ENCODE results near the gene AKAP9.
"Not testable (repeated sequence)": the region's sequence is repeated elsewhere in the genome, so short reads cannot be mapped to it uniquely, and the experiment has no call there.

Gene AKAP9

DNA sequence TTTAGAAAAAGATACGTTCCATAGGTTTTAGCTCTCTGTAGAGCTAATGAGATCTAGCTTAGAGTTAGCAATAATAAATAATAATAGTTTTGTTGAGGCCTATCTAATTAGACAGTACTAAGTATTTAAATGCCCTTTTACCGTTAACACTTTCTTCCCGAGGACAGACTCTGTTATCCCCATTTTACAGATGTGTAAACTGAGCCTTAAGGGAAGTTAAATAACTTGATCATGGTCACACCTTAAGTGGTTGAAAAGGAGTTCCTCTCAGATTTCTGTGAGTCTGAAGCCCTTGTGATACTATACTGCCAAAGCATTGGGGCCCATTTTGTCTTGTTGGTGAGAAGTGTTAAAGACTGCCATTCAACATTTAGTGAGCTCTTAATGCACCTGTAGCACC, 132.0 kb downstream of the AKAP9 start:
- DNase-seq, result no peak

- no peak for DNase-seq
Measured at GRCh38 chr7:92075455-92076158, 134.9 kb downstream of the AKAP9 start.

GRCh38 chr7:92076509-92076908, 135.8 kb downstream of the AKAP9 start:
- no peak for DNase-seq

DNA sequence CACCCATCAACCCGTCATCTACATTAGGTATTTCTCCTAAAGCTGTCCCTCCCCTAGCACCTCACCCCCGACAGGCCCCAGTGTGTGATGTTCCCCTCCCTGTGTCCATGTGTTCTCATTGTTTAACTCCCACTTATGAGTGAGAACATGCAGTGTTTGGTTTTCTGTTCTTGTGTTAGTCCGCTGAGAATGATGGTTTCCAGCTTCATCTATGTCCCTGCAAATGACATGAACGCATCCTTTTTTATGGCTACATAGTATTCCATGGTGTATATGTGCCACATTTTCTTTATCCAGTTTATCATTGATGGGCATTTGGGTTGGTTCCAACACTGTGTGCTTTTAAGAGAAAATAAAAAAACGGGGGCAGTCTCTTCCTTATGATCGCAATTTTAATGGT, 143.3 kb downstream of the AKAP9 start:
- not testable (repeated sequence) for DNase-seq

- DNase-seq, result no peak
Measured at GRCh38 chr7:92088266-92088665, 147.6 kb downstream of the AKAP9 start.

GRCh38 chr7:92092210-92092609, 151.5 kb downstream of the AKAP9 start:
- no peak for DNase-seq

- no peak for DNase-seq
Measured at GRCh38 chr7:92095380-92095779, 154.7 kb downstream of the AKAP9 start.

- no peak for DNase-seq
Measured at GRCh38 chr7:92100534-92100933, 159.9 kb downstream of the AKAP9 start.

GRCh38 chr7:92102862-92103261, 162.2 kb downstream of the AKAP9 start:
- not testable (repeated sequence) for DNase-seq

GRCh38 chr7:92108821-92109220, 168.2 kb downstream of the AKAP9 start:
- DNase-seq, result no peak

DNA sequence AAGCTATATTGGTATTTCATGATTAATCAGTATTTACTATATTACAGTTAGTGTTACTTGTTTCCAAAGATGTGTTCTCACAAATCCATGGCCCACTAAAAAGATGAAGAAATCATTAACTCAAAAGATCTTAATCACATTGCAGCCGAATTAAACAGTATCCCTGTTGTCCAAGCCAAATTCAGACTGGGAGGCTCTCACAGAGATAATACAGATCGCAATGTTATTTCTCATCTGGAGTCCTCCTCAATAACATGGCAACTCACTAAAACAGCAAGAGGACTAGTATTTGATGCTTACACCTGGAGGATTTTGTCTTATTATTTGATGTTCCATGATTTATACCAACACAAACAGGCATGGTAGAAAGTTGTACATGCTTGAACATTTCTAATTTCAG, 170.2 kb downstream of the AKAP9 start:
- no peak for DNase-seq

DNA sequence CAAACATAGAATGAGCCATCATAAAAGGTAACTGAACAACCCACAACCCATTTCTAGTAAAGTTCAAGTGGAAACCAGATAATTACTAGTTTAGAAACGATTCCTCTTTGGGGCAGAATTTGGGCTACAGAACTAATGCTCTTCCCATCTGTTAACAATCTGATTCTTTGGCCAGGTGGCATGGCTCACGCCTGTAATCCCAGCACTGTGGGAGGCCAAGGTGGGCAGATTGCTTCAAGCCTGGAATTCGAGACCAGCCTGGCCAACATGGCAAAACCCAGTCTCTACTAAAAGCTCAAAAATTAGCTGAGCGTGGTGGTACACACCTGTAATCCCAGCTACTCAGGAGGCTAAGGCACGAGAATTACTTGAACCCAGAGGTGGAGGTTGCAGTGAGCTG, 175.2 kb downstream of the AKAP9 start:
- no peak for DNase-seq

- no peak for DNase-seq
Measured at GRCh38 chr7:92116949-92117348, 176.3 kb downstream of the AKAP9 start.

DNA sequence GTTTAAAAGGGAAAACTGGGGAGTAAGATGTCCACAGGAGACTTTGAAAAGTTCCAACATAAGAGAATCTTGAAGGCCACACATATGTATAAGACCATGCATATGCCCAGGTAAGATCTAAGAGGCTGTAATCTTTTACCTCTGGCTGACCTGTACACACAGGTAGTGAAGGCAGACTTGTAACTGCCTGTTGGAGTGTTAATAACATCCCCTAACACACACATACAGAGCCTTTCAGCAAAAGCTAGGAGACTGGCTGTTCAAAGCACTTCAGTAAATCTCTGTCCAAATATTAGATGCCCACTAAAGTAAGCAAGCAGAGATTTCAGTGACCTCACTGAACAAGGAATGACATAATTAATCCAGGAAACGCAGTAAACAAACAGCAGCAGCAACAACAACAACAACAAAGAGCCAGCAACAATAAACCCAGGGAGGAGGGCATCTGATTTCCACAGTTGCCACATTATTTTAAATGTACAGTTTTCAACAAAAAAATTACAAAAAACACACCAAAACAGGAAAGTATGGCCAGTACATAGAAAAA, 178.6 kb downstream of the AKAP9 start:
- no peak for DNase-seq

- DNase-seq, result no peak
Measured at GRCh38 chr7:92121681-92122080, 181.0 kb downstream of the AKAP9 start.

GRCh38 chr7:92131093-92131492, 190.4 kb downstream of the AKAP9 start:
- DNase-seq, result no peak

DNA sequence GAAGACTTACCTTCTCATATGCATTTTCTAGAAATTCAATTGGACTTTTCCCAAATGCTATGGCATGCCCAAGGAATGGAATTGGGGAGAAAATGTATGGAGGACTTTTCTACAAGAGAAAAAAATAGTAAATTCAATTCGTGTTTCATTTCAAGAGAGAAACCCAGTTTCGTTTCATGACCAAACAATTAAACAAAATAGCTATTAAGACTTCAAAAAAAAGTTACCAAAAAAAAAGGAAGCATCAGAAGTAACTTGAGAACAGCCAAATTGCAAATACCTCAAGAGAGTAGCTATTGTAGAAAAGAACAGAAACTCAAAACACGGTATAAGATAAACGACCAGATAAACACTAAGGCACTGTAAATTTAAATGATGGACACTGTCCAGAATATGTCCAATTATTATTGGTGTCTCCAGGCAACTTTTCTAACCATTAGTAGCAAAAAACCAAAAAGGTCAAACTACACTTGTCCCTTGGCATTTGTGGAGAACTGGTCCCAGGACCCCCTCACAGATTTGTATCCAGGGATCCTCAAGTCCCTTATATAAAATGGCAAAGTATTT, 191.2 kb downstream of the AKAP9 start:
- DNase-seq, result no peak

- DNase-seq, result no peak
Measured at GRCh38 chr7:92133133-92133736, 192.6 kb downstream of the AKAP9 start.

GRCh38 chr7:92133737-92134270, 193.1 kb downstream of the AKAP9 start:
- peak; percentile 65 for DNase-seq

GRCh38 chr7:92134271-92135051, 193.8 kb downstream of the AKAP9 start, which contains the start of gene CYP51A1:
CYP51A1 (minus strand) TSS chr7:92134477; CDS start chr7:92134364, 113 bp downstream.
- peak; percentile 90 for DNase-seq

- DNase-seq, result peak; percentile 58
Measured at GRCh38 chr7:92135052-92135889, 194.6 kb downstream of the AKAP9 start.

DNA sequence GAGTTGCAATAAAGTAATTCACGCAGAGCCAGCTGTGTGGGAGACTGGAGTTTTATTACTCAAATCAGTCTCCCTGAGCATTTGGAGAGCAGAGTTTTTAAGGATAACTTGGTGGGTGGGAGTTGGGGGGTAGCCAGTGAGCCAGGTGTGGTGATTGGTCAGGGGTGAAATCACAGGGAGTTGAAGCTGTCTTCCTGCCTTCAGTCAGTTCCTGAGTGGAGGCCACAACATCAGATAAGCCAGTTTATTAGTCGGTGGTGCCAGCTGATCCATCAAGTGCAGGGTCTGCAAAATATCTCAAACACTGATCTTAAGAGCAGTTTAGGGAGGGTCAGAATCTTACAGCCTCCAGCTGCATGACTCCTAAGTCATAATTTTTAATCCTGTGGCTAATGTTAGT, 196.9 kb downstream of the AKAP9 start:
- no peak for DNase-seq
